ENCODE measurements around the gene TPI1.

TPI1 gene

GRCh38 chr12:6834873-6835272, 32.5 kb upstream of the TPI1 start:
- Histone ChIP-seq H3K27me3 (ENCODE audit: control insufficient read depth, low read length) (peaks cover 33% of the 10 kb centered on the region), H3K4me3 (ENCODE audit: low read length) (no peak overlapping the region), H3K4me2 (ENCODE audit: low read length) (no peak overlapping the region), H3K79me2 (ENCODE audit: control insufficient read depth, low read length) (no peaks in the 10 kb centered on the region), H3K9me3 (ENCODE audit: control insufficient read depth, insufficient read depth, low read length) (no peaks in the 10 kb centered on the region), H4K20me1 (ENCODE audit: control insufficient read depth, insufficient read depth, low read depth, low read length) (no peaks in the 10 kb centered on the region), H3K27ac (ENCODE audit: low read depth, low read length) (no peak overlapping the region), H3F3A (ENCODE audit: control insufficient read depth, insufficient read depth) (no peaks in the 10 kb centered on the region), H3K36me3 (ENCODE audit: control insufficient read depth, low read length) (no peaks in the 10 kb centered on the region), H3K4me1 (ENCODE audit: control insufficient read depth, low read length) (peaks cover 27% of the 10 kb centered on the region), H3K9me2 (replicated peaks; ENCODE audit: control insufficient read depth, low read length) (no peaks in the 10 kb centered on the region)
- TF ChIP-seq CTCF (IDR thresholded peaks at IDR 0.05; ENCODE audit: low read depth, low read length, poor library complexity, severe bottlenecking) = no peak
- no peak for TF ChIP-seq EZH2phosphoT487 (IDR thresholded peaks at IDR 0.05; ENCODE audit: borderline replicate concordance, low read length)

DNA sequence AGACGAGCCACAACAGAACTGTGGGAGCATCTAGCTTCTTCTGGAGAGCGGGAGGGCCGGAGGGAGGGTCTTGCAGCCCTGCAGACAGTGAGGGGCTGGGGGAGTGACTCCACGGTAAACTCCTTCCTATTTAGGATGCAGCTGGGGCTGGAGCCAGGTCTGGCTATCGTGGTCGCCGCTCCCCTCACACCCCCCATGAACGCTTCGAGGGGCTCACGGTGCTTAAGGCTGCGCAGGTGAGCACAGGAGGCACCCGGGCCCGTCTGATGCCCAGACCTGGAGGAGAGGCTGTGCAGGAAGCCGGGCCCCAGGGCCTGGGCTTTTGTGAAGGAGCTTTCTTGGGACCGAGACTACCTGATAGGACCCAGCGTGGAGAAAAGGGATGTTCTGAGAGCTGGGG, 30.5 kb upstream of the TPI1 start:
- TF ChIP-seq EZH2phosphoT487 (IDR thresholded peaks at IDR 0.05; ENCODE audit: borderline replicate concordance, low read length) (no peak), CTCF (IDR thresholded peaks at IDR 0.05; ENCODE audit: low read depth, low read length, poor library complexity, severe bottlenecking) (no peak)
- H3K27ac ChIP-seq (ENCODE audit: low read depth, low read length) = no peak overlapping the region
- H3K27me3 ChIP-seq (ENCODE audit: control insufficient read depth, low read length) = peaks cover 13% of the 10 kb centered on the region
- H3K9me3 ChIP-seq (ENCODE audit: control insufficient read depth, insufficient read depth, low read length) = no peaks in the 10 kb centered on the region
- H3K9me2 ChIP-seq (replicated peaks; ENCODE audit: control insufficient read depth, low read length) = no peaks in the 10 kb centered on the region
- peaks cover under 1% of the 10 kb centered on the region; the same call in 1 of the 2 replicates for H3F3A ChIP-seq (ENCODE audit: control insufficient read depth, insufficient read depth)
- no peak overlapping the region for H3K4me2 ChIP-seq (ENCODE audit: low read length)
- H3K4me1 ChIP-seq (ENCODE audit: control insufficient read depth, low read length) = peaks cover 45% of the 10 kb centered on the region
- no peaks in the 10 kb centered on the region for H3K36me3 ChIP-seq (ENCODE audit: control insufficient read depth, low read length)
- H3K4me3 ChIP-seq (ENCODE audit: low read length) = no peak overlapping the region
- H3K79me2 ChIP-seq (ENCODE audit: control insufficient read depth, low read length) = no peaks in the 10 kb centered on the region
- no peaks in the 10 kb centered on the region for H4K20me1 ChIP-seq (ENCODE audit: control insufficient read depth, insufficient read depth, low read depth, low read length)

DNA sequence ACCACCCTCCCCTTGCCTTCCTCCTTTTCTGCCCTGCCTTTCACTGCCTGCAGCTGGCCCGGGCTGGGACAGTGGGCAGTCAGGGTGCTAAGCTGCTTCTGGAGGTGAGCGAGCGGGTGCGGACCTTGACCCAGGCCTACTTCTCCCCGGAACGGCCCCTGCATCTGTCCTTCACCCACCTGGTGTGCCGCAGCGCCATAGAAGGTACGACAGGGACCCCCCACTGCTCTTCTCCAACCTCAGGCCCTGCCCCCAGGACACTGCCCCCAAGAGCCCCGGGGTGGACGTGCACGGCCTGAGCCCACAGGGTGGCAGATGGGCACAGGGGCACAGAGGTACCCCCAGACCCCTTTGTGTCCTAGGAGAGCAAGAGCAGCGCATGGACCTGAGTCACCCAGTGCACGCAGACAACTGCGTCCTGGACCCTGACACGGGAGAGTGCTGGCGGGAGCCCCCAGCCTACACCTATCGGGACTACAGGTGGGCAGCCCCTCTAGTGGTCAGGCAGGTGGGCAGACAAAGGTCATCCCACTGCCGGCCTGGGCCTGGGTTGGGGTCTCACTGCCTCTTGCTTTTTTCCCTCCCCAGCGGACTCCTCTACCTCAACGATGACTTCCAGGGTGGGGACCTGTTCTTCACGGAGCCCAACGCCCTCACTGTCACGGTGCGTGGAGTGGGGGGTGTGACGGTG, 29.8 kb upstream of the TPI1 start:
- H3K9me3 ChIP-seq (ENCODE audit: control insufficient read depth, insufficient read depth, low read length) = no peaks in the 10 kb centered on the region
- H3K79me2 ChIP-seq (ENCODE audit: control insufficient read depth, low read length) = no peaks in the 10 kb centered on the region
- H4K20me1 ChIP-seq (ENCODE audit: control insufficient read depth, insufficient read depth, low read depth, low read length) = no peaks in the 10 kb centered on the region
- no peak overlapping the region for H3K27ac ChIP-seq (ENCODE audit: low read depth, low read length)
- H3F3A ChIP-seq (ENCODE audit: control insufficient read depth, insufficient read depth) = peaks cover 4% of the 10 kb centered on the region; the same call in 1 of the 2 replicates
- H3K9me2 ChIP-seq (replicated peaks; ENCODE audit: control insufficient read depth, low read length) = no peaks in the 10 kb centered on the region
- H3K36me3 ChIP-seq (ENCODE audit: control insufficient read depth, low read length) = no peaks in the 10 kb centered on the region
- H3K4me3 ChIP-seq (ENCODE audit: low read length) = no peak overlapping the region
- H3K27me3 ChIP-seq (ENCODE audit: control insufficient read depth, low read length) = peaks cover 9% of the 10 kb centered on the region; the same call in 1 of the 2 replicates
- no peak for TF ChIP-seq CTCF (IDR thresholded peaks at IDR 0.05; ENCODE audit: low read depth, low read length, poor library complexity, severe bottlenecking)
- TF ChIP-seq EZH2phosphoT487 (IDR thresholded peaks at IDR 0.05; ENCODE audit: borderline replicate concordance, low read length) = no peak
- peaks cover 45% of the 10 kb centered on the region for H3K4me1 ChIP-seq (ENCODE audit: control insufficient read depth, low read length)
- no peak overlapping the region for H3K4me2 ChIP-seq (ENCODE audit: low read length)

Data from DOHH2 (cell line).